ENCODE measurements around the gene ZBTB43. TPM values are rescaled to one million over a fixed set of nuclear protein-coding genes. Genes with fewer than 3 reads are reported as not detected.

The ZBTB43 gene
- total RNA-seq, 1 donor from 2014 or later, result 21.5 TPM

GRCh38 chr9:126756238-126756637 lies 48.6 kb upstream of the ZBTB43 start:
- Mint-ChIP-seq H3K27me3 (ENCODE audit: low read depth, unreplicated experiment) (peaks cover 42% of the 10 kb centered on the region), H3K36me3 (ENCODE audit: low read depth, unreplicated experiment) (peaks cover 4% of the 10 kb centered on the region)
- TF ChIP-seq EZH2 (IDR thresholded peaks at IDR 0.05; ENCODE audit: insufficient read depth, low read length) (no peak), CTCF (IDR thresholded peaks at IDR 0.05; ENCODE audit: insufficient read depth, low read depth, low read length) (no peak)

DNA sequence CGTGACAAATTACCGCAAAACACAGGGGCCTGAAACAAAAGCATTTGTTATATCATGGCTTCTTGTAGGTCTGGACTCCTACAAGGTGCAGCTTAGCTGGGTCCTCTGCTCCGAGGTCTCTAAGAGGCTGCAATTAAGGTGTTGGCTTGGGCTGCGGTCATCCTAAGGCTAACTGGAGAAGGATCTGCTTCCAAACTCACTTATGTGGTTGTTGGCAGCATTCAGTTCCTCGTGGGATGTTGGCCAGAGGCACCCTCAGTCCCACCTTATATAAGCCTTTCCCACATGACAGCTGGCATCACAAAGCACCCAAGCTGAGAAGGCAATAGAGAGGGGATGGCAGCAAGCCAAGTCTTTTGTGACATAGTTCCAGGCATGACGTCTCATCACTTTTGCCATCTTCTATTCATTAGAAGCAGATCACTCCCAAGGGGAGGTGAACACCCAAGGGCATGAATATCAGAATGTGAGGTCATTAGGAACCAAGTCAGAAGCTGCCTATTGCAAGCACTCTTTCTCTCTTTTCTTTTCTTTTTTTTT lies 47.9 kb upstream of the ZBTB43 start:
- Histone ChIP-seq H3K27me3 (ENCODE audit: insufficient read depth, low read length) (no peaks in the 10 kb centered on the region), H3K36me3 (ENCODE audit: insufficient read depth, low read length) (no peaks in the 10 kb centered on the region), H3K4me1 (ENCODE audit: insufficient read depth, low read length) (no peaks in the 10 kb centered on the region), H3K4me2 (ENCODE audit: low read length) (no peak overlapping the region), H3K4me3 (ENCODE audit: insufficient read depth, low read depth, low read length) (no peak overlapping the region), H3K9ac (ENCODE audit: low read length) (no peak overlapping the region), H2AFZ (ENCODE audit: low read depth, low read length) (no peak overlapping the region), H3K79me2 (ENCODE audit: insufficient read depth, low read length) (no peaks in the 10 kb centered on the region), H3K27ac (ENCODE audit: low read depth, low read length) (no peak overlapping the region), H4K20me1 (ENCODE audit: insufficient read depth, low read length) (no peaks in the 10 kb centered on the region), H3K9me3 (ENCODE audit: insufficient read depth, low read depth, low read length) (no peaks in the 10 kb centered on the region)
- TF ChIP-seq EZH2 (IDR thresholded peaks at IDR 0.05; ENCODE audit: insufficient read depth, low read length), result no peak
- TF ChIP-seq CTCF (IDR thresholded peaks at IDR 0.05; ENCODE audit: insufficient read depth, low read depth, low read length), result no peak
- Mint-ChIP-seq H3K4me3 (ENCODE audit: unreplicated experiment) (no peak overlapping the region), H3K4me1 (ENCODE audit: low read depth, unreplicated experiment) (no peaks in the 10 kb centered on the region), H3K27me3 (ENCODE audit: low read depth, unreplicated experiment) (peaks cover 38% of the 10 kb centered on the region), H3K36me3 (ENCODE audit: low read depth, unreplicated experiment) (peaks cover 4% of the 10 kb centered on the region), H3K27ac (ENCODE audit: unreplicated experiment) (no peak overlapping the region), H3K9me3 (ENCODE audit: unreplicated experiment) (peaks cover 5% of the 10 kb centered on the region)
- DNase-seq (ENCODE audit: low read depth), result no peak
- FAIRE-seq, result no peak

More at GRCh38 chr9:126756238-126756637, 48.6 kb upstream of the ZBTB43 start:
- H3K4me3 Mint-ChIP-seq (ENCODE audit: unreplicated experiment), result no peak overlapping the region
- no peaks in the 10 kb centered on the region for H4K20me1 ChIP-seq (ENCODE audit: insufficient read depth, low read length)
- no peak overlapping the region for H3K27ac Mint-ChIP-seq (ENCODE audit: unreplicated experiment)
- H3K27me3 ChIP-seq (ENCODE audit: insufficient read depth, low read length), result no peaks in the 10 kb centered on the region
- no peak overlapping the region for H3K9ac ChIP-seq (ENCODE audit: low read length)
- no peak overlapping the region for H3K27ac ChIP-seq (ENCODE audit: low read depth, low read length)
- FAIRE-seq (no peak), DNase-seq (ENCODE audit: low read depth) (no peak)
- no peak overlapping the region for H2AFZ ChIP-seq (ENCODE audit: low read depth, low read length)
- H3K9me3 Mint-ChIP-seq (ENCODE audit: unreplicated experiment), result peaks cover 5% of the 10 kb centered on the region
- H3K4me1 Mint-ChIP-seq (ENCODE audit: low read depth, unreplicated experiment), result no peaks in the 10 kb centered on the region
- H3K4me3 ChIP-seq (ENCODE audit: insufficient read depth, low read depth, low read length), result no peak overlapping the region
- H3K79me2 ChIP-seq (ENCODE audit: insufficient read depth, low read length), result no peaks in the 10 kb centered on the region
- no peaks in the 10 kb centered on the region for H3K4me1 ChIP-seq (ENCODE audit: insufficient read depth, low read length)
- peaks cover under 1% of the 10 kb centered on the region for H3K9me3 ChIP-seq (ENCODE audit: insufficient read depth, low read depth, low read length)
- H3K36me3 ChIP-seq (ENCODE audit: insufficient read depth, low read length), result no peaks in the 10 kb centered on the region
- no peak overlapping the region for H3K4me2 ChIP-seq (ENCODE audit: low read length)

- Mint-ChIP-seq H3K27ac (ENCODE audit: unreplicated experiment) (no peak overlapping the region), H3K4me3 (ENCODE audit: unreplicated experiment) (no peak overlapping the region), H3K36me3 (ENCODE audit: low read depth, unreplicated experiment) (no peaks in the 10 kb centered on the region), H3K27me3 (ENCODE audit: low read depth, unreplicated experiment) (peaks cover 26% of the 10 kb centered on the region), H3K9me3 (ENCODE audit: unreplicated experiment) (peaks cover 3% of the 10 kb centered on the region), H3K4me1 (ENCODE audit: low read depth, unreplicated experiment) (no peaks in the 10 kb centered on the region)
- Histone ChIP-seq H3K27ac (ENCODE audit: low read depth, low read length) (no peak overlapping the region), H4K20me1 (ENCODE audit: insufficient read depth, low read length) (no peaks in the 10 kb centered on the region), H3K27me3 (ENCODE audit: insufficient read depth, low read length) (no peaks in the 10 kb centered on the region), H3K9ac (ENCODE audit: low read length) (no peak overlapping the region), H3K36me3 (ENCODE audit: insufficient read depth, low read length) (no peaks in the 10 kb centered on the region), H3K4me1 (ENCODE audit: insufficient read depth, low read length) (no peaks in the 10 kb centered on the region), H3K4me2 (ENCODE audit: low read length) (no peak overlapping the region), H3K79me2 (ENCODE audit: insufficient read depth, low read length) (no peaks in the 10 kb centered on the region), H3K9me3 (ENCODE audit: insufficient read depth, low read depth, low read length) (no peaks in the 10 kb centered on the region), H2AFZ (ENCODE audit: low read depth, low read length) (no peak overlapping the region), H3K4me3 (ENCODE audit: insufficient read depth, low read depth, low read length) (no peak overlapping the region)
- FAIRE-seq, result no peak
- no peak for TF ChIP-seq CTCF (IDR thresholded peaks at IDR 0.05; ENCODE audit: insufficient read depth, low read depth, low read length)
- no peak for DNase-seq (ENCODE audit: low read depth)
These were observed 45.8 kb upstream of the ZBTB43 start for GRCh38 chr9:126758916-126759585.

Data from astrocyte (in vitro differentiated cells and primary cell).